Fibroblast of mammary gland (primary cell): Measurements from ENCODE around the gene CBLN3.

Experiments
- DNase-seq: peaks from one replicate; pipeline ENCODE4 v3.0.0-alpha.2; 2010; ENCODE audit warnings: low read depth
- H3K4me3 ChIP-seq: 2 replicates; pipeline ENCODE4 v1.5.1; 2011; ENCODE audit warnings: low read depth, mild to moderate bottlenecking, low read length, moderate library complexity; ENCODE audit not compliant: control insufficient read depth
- TF ChIP-seq, protein P1 (sequence below): conservative IDR thresholded peaks from 2 replicates; pipeline ENCODE4 v1.5.1; 2011; ENCODE audit warnings: low read depth, low read length, inconsistent platforms; ENCODE audit not compliant: control insufficient read depth, insufficient read depth

Gene CBLN3

DNA sequence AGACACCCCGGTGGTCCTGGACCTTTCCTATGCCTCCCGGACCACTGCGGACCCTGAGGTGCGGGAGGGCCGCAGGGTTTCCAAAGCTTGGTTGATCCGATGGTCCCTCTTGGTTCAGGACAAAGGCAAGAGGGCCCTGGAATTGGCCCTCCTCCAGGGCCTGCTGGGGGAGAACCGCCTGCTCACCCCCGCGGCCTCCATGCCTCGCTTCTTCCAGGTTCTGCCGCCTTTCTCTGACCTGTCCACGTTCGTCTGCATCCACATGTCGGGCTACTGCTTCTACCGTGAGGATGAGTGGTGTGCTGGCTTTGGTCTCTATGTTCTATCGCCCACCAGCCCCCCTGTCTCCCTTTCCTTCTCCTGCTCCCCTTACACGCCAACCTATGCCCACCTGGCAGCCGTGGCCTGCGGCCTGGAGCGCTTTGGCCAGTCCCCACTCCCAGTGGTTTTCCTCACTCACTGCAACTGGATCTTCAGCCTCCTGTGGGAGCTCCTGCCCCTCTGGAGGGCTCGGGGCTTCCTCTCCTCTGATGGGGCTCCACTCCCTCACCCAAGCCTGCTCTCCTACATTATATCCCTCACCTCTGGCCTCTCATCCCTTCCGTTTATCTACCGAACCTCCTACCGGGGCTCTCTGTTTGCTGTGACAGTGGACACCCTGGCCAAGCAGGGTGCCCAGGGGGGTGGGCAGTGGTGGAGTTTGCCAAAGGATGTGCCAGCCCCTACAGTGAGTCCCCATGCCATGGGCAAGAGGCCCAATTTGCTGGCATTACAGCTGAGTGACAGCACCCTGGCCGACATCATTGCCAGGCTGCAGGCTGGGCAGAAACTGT lies 13.8 kb downstream of the CBLN3 start:
- TF ChIP-seq, protein P1, sequence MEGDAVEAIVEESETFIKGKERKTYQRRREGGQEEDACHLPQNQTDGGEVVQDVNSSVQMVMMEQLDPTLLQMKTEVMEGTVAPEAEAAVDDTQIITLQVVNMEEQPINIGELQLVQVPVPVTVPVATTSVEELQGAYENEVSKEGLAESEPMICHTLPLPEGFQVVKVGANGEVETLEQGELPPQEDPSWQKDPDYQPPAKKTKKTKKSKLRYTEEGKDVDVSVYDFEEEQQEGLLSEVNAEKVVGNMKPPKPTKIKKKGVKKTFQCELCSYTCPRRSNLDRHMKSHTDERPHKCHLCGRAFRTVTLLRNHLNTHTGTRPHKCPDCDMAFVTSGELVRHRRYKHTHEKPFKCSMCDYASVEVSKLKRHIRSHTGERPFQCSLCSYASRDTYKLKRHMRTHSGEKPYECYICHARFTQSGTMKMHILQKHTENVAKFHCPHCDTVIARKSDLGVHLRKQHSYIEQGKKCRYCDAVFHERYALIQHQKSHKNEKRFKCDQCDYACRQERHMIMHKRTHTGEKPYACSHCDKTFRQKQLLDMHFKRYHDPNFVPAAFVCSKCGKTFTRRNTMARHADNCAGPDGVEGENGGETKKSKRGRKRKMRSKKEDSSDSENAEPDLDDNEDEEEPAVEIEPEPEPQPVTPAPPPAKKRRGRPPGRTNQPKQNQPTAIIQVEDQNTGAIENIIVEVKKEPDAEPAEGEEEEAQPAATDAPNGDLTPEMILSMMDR, result no peak
- H3K4me3 ChIP-seq, result no peak overlapping the region
- DNase-seq, result no peak

DNA sequence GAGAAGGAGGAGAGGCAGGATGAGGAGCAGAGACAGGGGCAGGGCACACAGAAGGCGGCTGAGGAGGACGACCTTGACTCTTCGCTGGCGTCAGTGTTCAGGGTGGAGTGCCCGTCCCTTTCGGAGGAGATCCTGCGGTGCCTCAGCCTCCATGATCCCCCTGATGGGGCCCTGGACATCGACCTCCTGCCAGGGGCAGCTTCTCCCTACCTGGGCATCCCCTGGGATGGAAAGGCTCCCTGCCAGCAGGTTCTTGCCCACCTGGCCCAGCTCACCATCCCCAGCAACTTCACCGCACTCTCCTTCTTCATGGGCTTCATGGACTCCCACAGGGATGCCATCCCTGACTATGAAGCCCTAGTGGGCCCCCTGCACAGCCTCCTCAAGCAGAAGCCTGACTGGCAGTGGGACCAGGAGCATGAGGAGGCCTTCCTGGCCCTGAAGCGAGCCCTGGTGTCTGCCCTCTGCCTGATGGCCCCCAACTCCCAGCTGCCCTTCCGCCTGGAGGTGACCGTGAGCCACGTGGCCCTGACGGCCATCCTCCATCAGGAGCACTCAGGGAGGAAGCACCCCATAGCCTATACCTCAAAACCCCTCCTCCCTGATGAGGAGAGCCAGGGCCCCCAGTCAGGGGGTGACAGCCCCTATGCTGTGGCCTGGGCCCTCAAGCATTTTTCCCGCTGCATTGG lies 14.6 kb downstream of the CBLN3 start:
- TF ChIP-seq, protein P1, result no peak
- no peak overlapping the region for H3K4me3 ChIP-seq
- no peak for DNase-seq

DNA sequence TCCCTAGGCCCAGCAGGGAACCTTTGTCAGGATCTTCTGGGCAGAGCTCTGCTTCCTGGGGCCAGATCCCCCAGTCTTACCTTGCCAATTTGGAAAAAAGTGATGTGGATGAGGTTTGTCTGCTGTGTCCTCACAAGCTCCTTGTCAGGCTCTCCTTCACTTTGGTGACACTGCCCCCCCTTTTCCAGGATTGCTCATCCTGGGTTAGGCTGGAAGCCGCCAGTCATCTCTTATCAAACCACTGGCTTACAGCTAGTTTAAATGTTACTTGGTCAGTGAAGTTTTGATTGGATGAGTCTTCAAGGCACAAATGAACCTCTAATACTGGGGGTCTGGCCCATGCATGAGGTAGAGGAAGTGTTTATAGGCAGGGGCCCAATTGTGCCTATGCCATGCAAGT lies 15.4 kb downstream of the CBLN3 start:
- DNase-seq, result no peak
- H3K4me3 ChIP-seq, result no peak overlapping the region
- TF ChIP-seq, protein P1, result no peak

DNA sequence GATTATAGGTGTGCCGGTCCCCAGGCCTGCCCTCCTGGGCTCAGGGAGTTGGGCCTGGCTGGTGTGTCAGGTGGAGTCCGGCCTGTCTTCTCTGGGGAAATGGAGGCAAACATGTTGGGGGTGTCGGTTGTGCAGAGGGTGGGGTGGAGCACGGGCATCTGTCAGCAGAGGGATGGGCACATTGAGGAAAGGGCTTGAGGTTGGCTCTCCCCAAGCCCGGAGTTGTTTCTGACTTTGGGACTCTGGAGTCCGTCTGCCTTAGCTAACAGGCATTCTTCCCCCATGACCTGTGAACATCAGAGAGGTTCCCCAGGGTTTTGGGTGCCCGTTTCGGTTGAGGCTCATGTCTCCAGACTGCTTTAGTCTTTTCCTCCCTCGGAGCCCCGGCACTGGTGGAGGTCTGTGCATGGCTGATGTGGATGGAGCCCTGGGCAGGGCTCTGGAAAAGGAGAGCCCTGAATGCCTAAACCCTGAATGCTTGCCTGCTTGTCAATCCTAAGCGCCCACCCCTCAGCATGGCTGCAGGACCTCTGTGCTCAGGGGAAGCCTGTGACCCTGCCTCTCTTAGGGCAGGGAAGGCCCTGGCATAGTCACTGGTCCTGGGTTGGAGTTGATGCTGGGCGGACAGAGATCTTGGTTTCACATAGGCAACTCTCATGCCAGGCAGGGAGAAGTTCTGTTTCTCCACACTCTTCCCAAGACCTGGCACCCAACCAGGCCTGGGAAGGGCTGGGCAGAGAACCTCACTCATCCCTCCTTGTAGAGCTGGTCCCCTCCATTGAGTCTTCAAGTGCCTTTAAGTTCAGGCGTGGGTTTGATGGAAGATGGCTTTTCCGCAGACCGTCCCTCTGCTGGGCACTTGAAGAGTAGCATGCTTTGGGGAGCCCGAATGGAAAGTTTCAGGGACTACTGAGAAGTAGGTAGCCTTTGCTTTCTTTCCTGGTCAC lies 17.8 kb downstream of the CBLN3 start:
- TF ChIP-seq, protein P1, result peak; percentile 78
- no peak overlapping the region for H3K4me3 ChIP-seq
- peak; percentile 68 for DNase-seq

DNA sequence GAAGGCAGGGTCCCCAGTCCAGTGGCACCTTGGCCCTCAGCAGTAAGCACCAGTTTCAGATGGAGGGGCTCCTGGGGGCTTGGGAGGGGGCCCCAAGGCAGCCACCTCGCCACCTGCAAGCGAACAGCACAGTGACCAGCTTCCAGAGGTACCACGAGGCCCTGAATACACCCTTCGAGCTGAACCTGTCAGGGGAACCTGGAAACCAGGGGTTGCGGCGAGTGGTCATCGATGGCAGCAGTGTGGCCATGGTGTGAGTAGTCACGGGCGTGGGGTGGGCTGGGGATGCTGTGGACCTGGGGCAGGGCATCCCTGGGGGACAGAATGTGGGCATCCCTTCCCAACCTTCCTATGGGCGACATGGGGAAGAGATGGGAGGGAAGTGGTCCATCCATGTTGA lies 19.5 kb downstream of the CBLN3 start:
- H3K4me3 ChIP-seq, result no peak overlapping the region
- TF ChIP-seq, protein P1, result no peak
- no peak for DNase-seq

DNA sequence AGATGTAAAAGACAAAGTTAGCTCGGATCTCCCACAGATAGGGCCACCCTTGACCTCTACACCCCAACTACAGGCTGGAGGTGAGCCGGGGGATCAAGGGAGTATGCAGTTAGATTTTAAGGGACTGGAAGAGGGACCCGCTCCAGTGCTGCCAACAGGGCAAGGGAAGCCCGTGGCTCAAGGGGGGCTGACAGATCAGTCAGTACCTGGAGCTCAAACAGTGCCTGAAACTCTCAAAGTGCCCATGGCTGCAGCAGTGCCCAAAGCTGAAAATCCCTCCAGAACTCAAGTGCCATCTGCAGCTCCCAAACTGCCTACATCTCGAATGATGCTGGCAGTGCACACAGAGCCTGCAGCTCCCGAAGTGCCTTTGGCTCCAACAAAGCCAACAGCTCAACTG lies 20.3 kb downstream of the CBLN3 start:
- TF ChIP-seq, protein P1, result no peak
- H3K4me3 ChIP-seq, result no peak overlapping the region
- DNase-seq, result no peak
